ENCODE measurements around the gene TMEM11. TPM values are rescaled to one million over a fixed set of nuclear protein-coding genes. Genes with fewer than 3 reads are reported as not detected.

The TMEM11 gene
- total and polyA plus RNA-seq, 2 of the 4 experiments (the other 2 are of a cell fraction): 19.9 to 44.7 TPM

- Histone ChIP-seq H2AK5ac (ENCODE audit: low read depth, low read length) (no peak overlapping the region), H4K8ac (ENCODE audit: low read depth in 2 of 2, low read length in 2 of 2) (no peak overlapping the region), H3K9me1 (ENCODE audit: insufficient read depth, low read length) (no peaks in the 10 kb centered on the region), H3K27ac (ENCODE audit: insufficient read depth, low read length) (no peak overlapping the region), H3K56ac (ENCODE audit: extremely low read depth, insufficient read depth, low read length) (no peak overlapping the region), H3K4me2 (ENCODE audit: low read depth, low read length) (no peak overlapping the region), H2AFZ (replicated peaks; ENCODE audit: low read length, poor library complexity) (no peak overlapping the region), H3K9me3 (ENCODE audit: control insufficient read depth, insufficient read depth, low read length) (peaks cover 3% of the 10 kb centered on the region; the same call in 1 of the 2 replicates), H3K4me3 (ENCODE audit: insufficient read depth, low read depth, low read length) (no peak overlapping the region), H2AK9ac (replicated peaks; ENCODE audit: low read depth, low read length, poor library complexity) (no peak overlapping the region), H2BK15ac (ENCODE audit: low read depth, low read length) (no peak overlapping the region), H4K20me1 (ENCODE audit: insufficient read depth, low read length) (no peaks in the 10 kb centered on the region; the same call in 1 of the 2 replicates), H3K9ac (ENCODE audit: low read depth, low read length) (no peak overlapping the region), H2BK20ac (ENCODE audit: low read depth, low read length) (no peak overlapping the region), H3K79me1 (ENCODE audit: low read depth in 1 of 2, low read length in 2 of 2) (no peaks in the 10 kb centered on the region; a peak in 1 of 4 replicates), H2BK120ac (ENCODE audit: low read depth, low read length) (no peak overlapping the region), H3K36me3 (ENCODE audit: control insufficient read depth, insufficient read depth, low read length) (no peaks in the 10 kb centered on the region), H4K5ac (ENCODE audit: low read depth, low read length) (no peak overlapping the region), H3K27me3 (ENCODE audit: control insufficient read depth, insufficient read depth, low read length) (no peaks in the 10 kb centered on the region), H3K14ac (replicated peaks; ENCODE audit: low read depth, low read length) (no peak overlapping the region), H3K23ac (ENCODE audit: low read depth, low read length) (no peak overlapping the region), H4K91ac (ENCODE audit: insufficient read depth, low read depth, low read length) (no peak overlapping the region), H3K4ac (ENCODE audit: low read depth, low read length) (no peak overlapping the region), H3K4me1 (ENCODE audit: control insufficient read depth, insufficient read depth, low read length) (0 out of 2 replicates have a peak, but pooled peaks cover 1% of the 10 kb centered on the region), H2BK5ac (ENCODE audit: low read depth, low read length, poor library complexity, severe bottlenecking) (peak overlapping the region; percentile 23), H3K18ac (ENCODE audit: low read depth, low read length) (no peak overlapping the region)
- in situ Hi-C loops (cut with MboI; ENCODE audit: low sequenced_read_pairs): no loop called here
- no TSS peak for BruUV-seq (replicated peaks)
- TF ChIP-seq MAFK (IDR thresholded peaks at IDR 0.05; ENCODE audit: low read depth, low read length) (no peak), MXI1 (IDR thresholded peaks at IDR 0.05; ENCODE audit: borderline replicate concordance, low read depth, low read length) (no peak), CEBPB (IDR thresholded peaks at IDR 0.05; ENCODE audit: low read depth, low read length) (no peak), NFE2L2 (IDR thresholded peaks at IDR 0.05; ENCODE audit: low read depth, low read length) (no peak), CHD1 (IDR thresholded peaks at IDR 0.05; ENCODE audit: low read depth, low read length) (no peak)
- WGBS, 2 experiments (ENCODE audit: extremely low coverage in 2 of 2, insufficient read length in 1 of 2): 60% methylated on average over 1 of the region's 1 CpG; no CpG with 5 or more reads in 1 of the 2 experiments
- intact Hi-C loops (cut with micrococcal nuclease): no loop called here
- ChIA-PET CTCF (no interaction called here), POLR2A (ENCODE audit: unreplicated experiment) (no interaction called here)
- no peak for DNase-seq
- ATAC-seq (ENCODE audit: low read depth): no peak
- dilution Hi-C loops (cut with HindIII; ENCODE audit: low sequenced_read_pairs, unreplicated experiment): no loop called here
These were observed 22.0 kb upstream of the TMEM11 start for GRCh38 chr17:21235921-21236320.

All from IMR-90 (cell line).